K562 (cell line): ENCODE measurements around the gene PRKAR2B. TPM values are rescaled to one million over a fixed set of nuclear protein-coding genes. Genes with fewer than 3 reads are reported as not detected.

Experiments used
- ATAC-seq: fragments of 200-7000 bp; cut with Tn5 transposase; 3 replicates; pipeline ENCODE4 v1.9.1; 2020; ENCODE audit warnings: moderate library complexity
- BruUV-seq: library from RNA; stranded (reverse); fragments of 400-500 nt; replicated peaks from 2 replicates; lab custom pipeline; 2021; lab: Mats Ljungman, UMichigan
- CTCF ChIA-PET: fragments of 300-600 bp; formaldehyde crosslinking; extraction: SDS; loops from one replicate; lab custom pipeline; 2021; ENCODE audit warnings: low intra/inter-chr PET ratio; lab: Yijun Ruan, JAX
- POLR2A ChIA-PET: fragments of 300-600, 350-650 bp; sonication (Branson Sonifier 250); formaldehyde crosslinking; extraction: SDS; loops from one replicate; lab custom pipeline; 2021; ENCODE audit warnings: antibody characterized with exemption, inconsistent platforms; lab: Yijun Ruan, JAX
- DNase-seq, 4 experiments: peaks; one replicate each; pipeline versions ENCODE4 v3.0.0 to v3.0.0-alpha.2; 2011 to 2018; ENCODE audit warnings: low spot score in 3 of 4, mixed read lengths in 3 of 4; ENCODE audit errors: extremely low read depth in 1 of 4
- FAIRE-seq: peaks from 2 replicates; lab custom pipeline; 2011; peaks lifted over from hg19 to GRCh38; lab: Jason Lieb, UNC
- H2AFZ ChIP-seq: 2 replicates; pipeline ENCODE4 v1.6.0; 2011; ENCODE audit warnings: low read depth, low read length, control low read depth, inconsistent platforms
- H3K27ac ChIP-seq: fragments of 200-600 bp; 3 replicates; pipeline ENCODE4 v1.8.0; 2011; ENCODE audit warnings: low read depth, mild to moderate bottlenecking, control low read depth, inconsistent platforms, low read length, moderate library complexity, mixed read lengths; ENCODE audit errors: extremely low read depth
- H3K27me3 ChIP-seq, 2 experiments: fragments of 300-600 bp in 1 of 2; 2 replicates in 1 of 2; 3 replicates in 1 of 2; pipeline versions ENCODE4 v1.6.0 to v1.8.0; 2011; ENCODE audit warnings: inconsistent platforms in 2 of 2, low read length in 2 of 2, mild to moderate bottlenecking in 1 of 2, mixed read lengths in 1 of 2, moderate library complexity in 1 of 2; ENCODE audit not compliant: control insufficient read depth in 2 of 2, insufficient read depth in 2 of 2
- H3K36me3 ChIP-seq: fragments of 300-600 bp; 3 replicates; pipeline ENCODE4 v1.8.0; 2011; ENCODE audit warnings: mild to moderate bottlenecking, low read length, inconsistent platforms; ENCODE audit not compliant: control insufficient read depth, insufficient read depth
- H3K4me1 ChIP-seq, 2 experiments: fragments of 200-600 bp in 1 of 2; replicated peaks in 1 of 2; 2 replicates in 1 of 2; 3 replicates in 1 of 2; pipeline versions ENCODE4 v1.5.1 to v1.8.0; 2011; ENCODE audit warnings: inconsistent platforms in 2 of 2, low read length in 2 of 2, mild to moderate bottlenecking in 1 of 2, mixed read lengths in 1 of 2, moderate library complexity in 1 of 2; ENCODE audit not compliant: control insufficient read depth in 2 of 2, insufficient read depth in 2 of 2
- H3K4me2 ChIP-seq: 2 replicates; pipeline ENCODE4 v1.6.1; 2011; ENCODE audit warnings: low read length, control low read depth, inconsistent platforms, mixed read lengths; ENCODE audit not compliant: insufficient read depth
- H3K4me3 ChIP-seq: fragments of 200-600 bp; sonication (generic), shearing (Covaris generic); 2 replicates; pipeline ENCODE4 v1.5.1; 2016; ENCODE audit warnings: control low read depth, inconsistent platforms
- H3K79me2 ChIP-seq: fragments of 200-600 bp; 3 replicates; pipeline ENCODE4 v1.8.0; 2011; ENCODE audit warnings: low read length, inconsistent platforms; ENCODE audit not compliant: control insufficient read depth, insufficient read depth
- H3K9ac ChIP-seq, 2 experiments: 2 replicates each; pipeline versions ENCODE4 v1.6.0 to v1.6.1; 2011; ENCODE audit warnings: low read depth in 2 of 2, low read length in 2 of 2, control low read depth in 1 of 2, inconsistent platforms in 1 of 2, mild to moderate bottlenecking in 1 of 2, mixed read lengths in 1 of 2; ENCODE audit not compliant: insufficient read depth in 1 of 2
- H3K9me1 ChIP-seq: one replicate; pipeline ENCODE4 v1.6.0; 2011; ENCODE audit warnings: inconsistent platforms, mild to moderate bottlenecking, low read length, moderate library complexity; ENCODE audit not compliant: control insufficient read depth, insufficient read depth
- H3K9me3 ChIP-seq: replicated peaks from 2 replicates; pipeline ENCODE4 v1.5.1; 2011; ENCODE audit warnings: low read depth, low read length, inconsistent platforms; ENCODE audit not compliant: control insufficient read depth, insufficient read depth
- H4K20me1 ChIP-seq: replicated peaks from 2 replicates; pipeline ENCODE4 v1.6.1; 2011; ENCODE audit warnings: low read length, inconsistent platforms, mixed read lengths; ENCODE audit not compliant: control insufficient read depth, insufficient read depth
- ARID3A ChIP-seq: IDR thresholded peaks from 2 replicates; pipeline ENCODE4 v1.6.1; 2012; ENCODE audit warnings: low read depth, low read length, improper control_type of control experiment, borderline replicate concordance
- MBD1 ChIP-seq: fragments of 250-450 bp; sonication (Bioruptor Pico); IDR thresholded peaks from 2 replicates; pipeline ENCODE4 v1.8.0; 2022; ENCODE audit warnings: inconsistent platforms
- MEF2A ChIP-seq: IDR thresholded peaks from 2 replicates; pipeline ENCODE4 v1.6.1; 2011; ENCODE audit warnings: low read depth, mild to moderate bottlenecking, low read length, moderate library complexity; ENCODE audit not compliant: control insufficient read depth
- MEF2D ChIP-seq: conservative IDR thresholded peaks from 2 replicates; pipeline ENCODE4 v1.6.1; 2016; ENCODE audit warnings: low read depth, missing genetic modification characterization, missing compliant biosample characterization
- MEIS2 ChIP-seq: fragments of 450-650 bp; IDR thresholded peaks from 2 replicates; pipeline ENCODE4 v1.6.1; 2014; ENCODE audit warnings: mild to moderate bottlenecking; ENCODE audit not compliant: partially characterized antibody
- NR2C2 ChIP-seq, 2 experiments: fragments of 200-800 bp in 1 of 2; sonication (Bioruptor generic) in 1 of 2; sonication (generic) in 1 of 2; formaldehyde crosslinking in 1 of 2; IDR thresholded peaks; 2 replicates each; pipeline versions ENCODE4 v1.6.1 to v1.8.0; 2016 to 2022; ENCODE audit warnings: mild to moderate bottlenecking in 1 of 2, missing compliant biosample characterization in 1 of 2, missing genetic modification characterization in 1 of 2, missing genetic modification reagents in 1 of 2
- SRF ChIP-seq, 2 experiments: fragments of 250-450, 450-650 bp in 1 of 2; sonication (Bioruptor Pico) in 1 of 2; sonication (generic) in 1 of 2; formaldehyde crosslinking; IDR thresholded peaks; 2 replicates each; pipeline versions ENCODE4 v1.5.0 to v1.5.1; 2020 to 2022; ENCODE audit warnings: mild to moderate bottlenecking in 1 of 2, missing genetic modification reagents in 1 of 2
- ZBTB2 ChIP-seq: fragments of 450-650 bp; IDR thresholded peaks from 2 replicates; pipeline ENCODE4 v1.6.1; 2016; ENCODE audit warnings: antibody characterized with exemption
- ZFPM2 ChIP-seq: fragments of 250-450 bp; sonication (Bioruptor Pico); IDR thresholded peaks from 2 replicates; pipeline ENCODE4 v1.5.1; 2022; ENCODE audit warnings: mild to moderate bottlenecking
- ZMIZ1 ChIP-seq, 2 experiments: fragments of 150-350 bp in 1 of 2; IDR thresholded peaks; 2 replicates each; pipeline ENCODE4 v1.6.1; 2012 to 2016; ENCODE audit warnings: low read depth in 2 of 2, low read length in 2 of 2, mild to moderate bottlenecking in 1 of 2, moderate library complexity in 1 of 2
- ZNF778 ChIP-seq: fragments of 450-650 bp; formaldehyde crosslinking; IDR thresholded peaks from 2 replicates; pipeline ENCODE4 v1.4.0; 2020; ENCODE audit warnings: mild to moderate bottlenecking, moderate library complexity
- WGBS: fragments of 100-300 bp; shearing (Covaris generic); methylation state at CpG from one replicate; pipeline ENCODE4 v1.1.6; 2016; ENCODE audit warnings: low coverage, mixed read lengths; ENCODE audit not compliant: insufficient coverage; ENCODE audit errors: missing lambda C conversion rate; 5-methylcytosine and 5-hydroxymethylcytosine counted together
- in situ Hi-C: fragments of 300-500 bp; cut with MboI; formaldehyde crosslinking; loops from 4 replicates; pipeline ENCODE4 v1.15.0; 2018; ENCODE audit warnings: inconsistent platforms, mixed read lengths
- intact Hi-C: fragments of 100-400 bp; cut with micrococcal nuclease; formaldehyde crosslinking; loops from 2 replicates; pipeline ENCODE4 v1.14.2; 2022
- polyA plus RNA-seq, 8 experiments: library from polyadenylated mRNA; depleted of rRNA in 4 of 8; stranded (reverse) in 5 of 8; unstranded in 3 of 8; fragments of >200 nt; fragmentation: Nextera tagmentation in 2 of 8; fragmentation: Illumina TruSeq in 1 of 8; extraction: Ambion mirVana in 2 of 8; extraction: Trizol in 1 of 8; gene quantifications; 2 replicates each; pipeline versions ENCODE4 v1.2.1 to v1.2.3, GENCODE V29; 2011 to 2014; ENCODE audit warnings: inconsistent platforms in 1 of 8, missing spikeins in 1 of 8
- total RNA-seq, 7 experiments: library from RNA; depleted of rRNA in 6 of 7; stranded (reverse); fragments of >200 nt in 6 of 7; fragmentation: Illumina TruSeq in 2 of 7; extraction: Trizol in 2 of 7; gene quantifications; 2 replicates each; pipeline versions ENCODE4 v1.2.1 to v1.2.3, GENCODE V29; 2011 to 2021; ENCODE audit warnings: low replicate concordance in 1 of 7

PRKAR2B gene
- total and polyA plus RNA-seq, 9 of the 15 experiments (the other 6 are each of a cell fraction or from before 2014, with no cell fraction given), result 59.0 to 173 (median 129) TPM

GRCh38 chr7:107029764-107030286 lies 14.7 kb upstream of the PRKAR2B start:
- Histone ChIP-seq H3K4me1 (peaks cover 49 to 75% of the 10 kb centered on the region in 2 experiments), H3K27ac (peak overlapping the region; percentile 45; the same call in 2 of the 3 replicates), H3K9me1 (no peaks in the 10 kb centered on the region), H3K79me2 (no peaks in the 10 kb centered on the region), H3K4me3 (no peak overlapping the region), H3K9me3 (no peaks in the 10 kb centered on the region), H3K9ac (peak overlapping the region in 1 of 2 experiments; percentile 36; a peak in 1 of 4 replicates), H4K20me1 (no peaks in the 10 kb centered on the region), H2AFZ (peak overlapping the region; percentile 65), H3K27me3 (no peaks in the 10 kb centered on the region), H3K36me3 (no peaks in the 10 kb centered on the region), H3K4me2 (no peak overlapping the region)
- in situ Hi-C loops (no loop called here), intact Hi-C loops (no loop called here)
- FAIRE-seq, result no peak
- CTCF ChIA-PET, result no interaction called here
- 9% methylated on average over 4 of the region's 4 CpGs for WGBS
- ATAC-seq, result no peak
- DNase-seq, result no peak
- BruUV-seq, result no TSS peak
- POLR2A ChIA-PET, result interaction anchor here (0.6 to 2.3 kb wide), 8 partner anchors 10 to 139 kb away, joined by 3 to 14 read pairs (median 5); partner anchors contain the start of gene HBP1
- TF ChIP-seq ZNF778 (CRISPR knock-in tag) (no peak), MEIS2 (peak; percentile 77), ZMIZ1 (IDR thresholded peaks at IDR 0.05; ENCODE audit: low read depth in 2 of 2, low read length in 2 of 2) (no peak), ARID3A (peak; percentile 53; the same call in 1 of the 2 replicates), SRF (CRISPR knock-in tag; IDR thresholded peaks at IDR 0.05) (peak in 1 of 2 experiments; percentile 54; a peak in 1 of 4 replicates), ZFPM2 (CRISPR knock-in tag) (0 out of 2 replicates have a peak, but pooled peaks have one; percentile 68), NR2C2 (CRISPR knock-in tag; IDR thresholded peaks at IDR 0.05) (no peak), NR2C2 (tag; IDR thresholded peaks at IDR 0.05) (0 out of 2 replicates have a peak, but pooled peaks have one; percentile 13), ZBTB2 (no peak), MBD1 (0 out of 2 replicates have a peak, but pooled peaks have one; percentile 7), MEF2D (tag) (0 out of 2 replicates have a peak, but pooled peaks have one; percentile 33), MEF2A (peak; percentile 60; the same call in 1 of the 2 replicates)
